K562 (cell line): ENCODE data around the gene SNX9. TPM values are rescaled to one million over a fixed set of nuclear protein-coding genes. Genes with fewer than 3 reads are reported as not detected.

Source experiments
- BRD4 ChIP-seq: fragments of 200-600 bp; sonication (generic); IDR thresholded peaks from 2 replicates; pipeline ENCODE4 v1.6.1; 2017; ENCODE audit warnings: inconsistent platforms
- C11orf30 ChIP-seq: fragments of 450-650 bp; IDR thresholded peaks from 2 replicates; pipeline ENCODE4 v1.6.1; 2016; ENCODE audit warnings: low read depth, mild to moderate bottlenecking
- CXXC5 ChIP-seq: fragments of 250-450 bp; sonication (Bioruptor Pico); IDR thresholded peaks from 2 replicates; pipeline ENCODE4 v1.8.0; 2022; ENCODE audit warnings: inconsistent platforms, mild to moderate bottlenecking, moderate library complexity
- EP400 ChIP-seq: fragments of 450-650 bp; IDR thresholded peaks from 2 replicates; pipeline ENCODE4 v1.6.1; 2017; ENCODE audit warnings: antibody characterized with exemption, mild to moderate bottlenecking, moderate library complexity
- EWSR1 ChIP-seq: fragments of 450-650 bp; IDR thresholded peaks from 2 replicates; pipeline ENCODE4 v1.6.1; 2018; ENCODE audit warnings: borderline replicate concordance, mild to moderate bottlenecking, low read depth, moderate library complexity; ENCODE audit not compliant: partially characterized antibody
- FOXP4 ChIP-seq: sonication (generic); formaldehyde crosslinking; IDR thresholded peaks from 2 replicates; pipeline ENCODE4 v1.8.0; 2022; ENCODE audit warnings: mild to moderate bottlenecking, missing genetic modification reagents, borderline replicate concordance
- GABPB1 ChIP-seq: sonication (generic); formaldehyde crosslinking; IDR thresholded peaks from 2 replicates; pipeline ENCODE4 v1.8.0; 2022; ENCODE audit warnings: mild to moderate bottlenecking, missing genetic modification reagents
- IRF2 ChIP-seq: sonication (generic); formaldehyde crosslinking; IDR thresholded peaks from 2 replicates; pipeline ENCODE4 v1.8.1; 2022; ENCODE audit warnings: mild to moderate bottlenecking, missing genetic modification reagents
- MAFG ChIP-seq: fragments of 450-650 bp; conservative IDR thresholded peaks from 2 replicates; pipeline ENCODE4 v1.6.1; 2016; ENCODE audit warnings: missing genetic modification characterization, missing compliant biosample characterization
- MEIS2 ChIP-seq: fragments of 450-650 bp; IDR thresholded peaks from 2 replicates; pipeline ENCODE4 v1.6.1; 2014; ENCODE audit warnings: mild to moderate bottlenecking; ENCODE audit not compliant: partially characterized antibody
- MXI1 ChIP-seq: IDR thresholded peaks from 2 replicates; pipeline ENCODE4 v1.6.1; 2011; ENCODE audit warnings: low read depth, mild to moderate bottlenecking, improper control_type of control experiment, low read length
- NONO ChIP-seq, 2 experiments: fragments of 200-400 bp in 1 of 2; fragments of 450-650 bp in 1 of 2; formaldehyde crosslinking in 1 of 2; IDR thresholded peaks; 2 replicates each; pipeline ENCODE4 v1.6.1; 2017; ENCODE audit warnings: low read depth in 2 of 2, mild to moderate bottlenecking in 2 of 2, moderate library complexity in 2 of 2, low read length in 1 of 2
- TCF7L2 ChIP-seq: fragments of 150-350 bp; IDR thresholded peaks from 2 replicates; pipeline ENCODE4 v1.6.1; 2016; ENCODE audit warnings: low read depth, mild to moderate bottlenecking, low read length, moderate library complexity
- ZNF316 ChIP-seq: fragments of 450-650 bp; IDR thresholded peaks from 2 replicates; pipeline ENCODE4 v1.6.1; 2016
- ZNF589 ChIP-seq: fragments of 200-800 bp; sonication (Bioruptor generic); IDR thresholded peaks from 2 replicates; pipeline ENCODE4 v1.6.1; 2016; ENCODE audit warnings: low read depth, missing genetic modification characterization, missing compliant biosample characterization
- ZNF830 ChIP-seq: fragments of 250-450 bp; sonication (Bioruptor Pico); IDR thresholded peaks from 2 replicates; pipeline ENCODE4 v1.5.0; 2021; ENCODE audit warnings: mild to moderate bottlenecking
- polyA plus RNA-seq, 8 experiments: library from polyadenylated mRNA; depleted of rRNA in 4 of 8; stranded (reverse) in 5 of 8; unstranded in 3 of 8; fragments of >200 nt; fragmentation: Nextera tagmentation in 2 of 8; fragmentation: Illumina TruSeq in 1 of 8; extraction: Ambion mirVana in 2 of 8; extraction: Trizol in 1 of 8; gene quantifications; 2 replicates each; pipeline versions ENCODE4 v1.2.1 to v1.2.3, GENCODE V29; 2011 to 2014; ENCODE audit warnings: inconsistent platforms in 1 of 8, missing spikeins in 1 of 8
- total RNA-seq, 7 experiments: library from RNA; depleted of rRNA in 6 of 7; stranded (reverse); fragments of >200 nt in 6 of 7; fragmentation: Illumina TruSeq in 2 of 7; extraction: Trizol in 2 of 7; gene quantifications; 2 replicates each; pipeline versions ENCODE4 v1.2.1 to v1.2.3, GENCODE V29; 2011 to 2021; ENCODE audit warnings: low replicate concordance in 1 of 7
- TF ChIP-seq, protein P1 (sequence below): sonication (generic); IDR thresholded peaks from 2 replicates; pipeline ENCODE4 v1.6.1; 2016
- TF ChIP-seq, protein P2 (sequence below), 2 experiments: fragments of 450-650 bp in 1 of 2; sonication (generic) in 1 of 2; formaldehyde crosslinking; conservative IDR thresholded peaks; 2 replicates each; pipeline versions ENCODE4 v1.4.0 to v1.8.1; 2020 to 2022; ENCODE audit warnings: mild to moderate bottlenecking in 1 of 2, missing genetic modification reagents in 1 of 2
- TF ChIP-seq, protein P3 (sequence below): sonication (generic); formaldehyde crosslinking; IDR thresholded peaks from 2 replicates; pipeline ENCODE4 v1.5.0; 2020; ENCODE audit warnings: missing genetic modification reagents
- TF ChIP-seq, protein P4 (sequence below): fragments of 450-650 bp; IDR thresholded peaks from 2 replicates; pipeline ENCODE4 v1.6.1; 2016
- TF ChIP-seq, protein P5 (sequence below): IDR thresholded peaks from 2 replicates; pipeline ENCODE4 v1.6.1; 2011; ENCODE audit warnings: borderline replicate concordance, low read depth, mild to moderate bottlenecking, moderate library complexity, low read length; ENCODE audit not compliant: insufficient read depth, poor library complexity, severe bottlenecking

The SNX9 gene
- total and polyA plus RNA-seq, 9 of the 15 experiments (the other 6 are each of a cell fraction or from before 2014, with no cell fraction given), result 6.0 to 81.7 (median 57.1) TPM

DNA sequence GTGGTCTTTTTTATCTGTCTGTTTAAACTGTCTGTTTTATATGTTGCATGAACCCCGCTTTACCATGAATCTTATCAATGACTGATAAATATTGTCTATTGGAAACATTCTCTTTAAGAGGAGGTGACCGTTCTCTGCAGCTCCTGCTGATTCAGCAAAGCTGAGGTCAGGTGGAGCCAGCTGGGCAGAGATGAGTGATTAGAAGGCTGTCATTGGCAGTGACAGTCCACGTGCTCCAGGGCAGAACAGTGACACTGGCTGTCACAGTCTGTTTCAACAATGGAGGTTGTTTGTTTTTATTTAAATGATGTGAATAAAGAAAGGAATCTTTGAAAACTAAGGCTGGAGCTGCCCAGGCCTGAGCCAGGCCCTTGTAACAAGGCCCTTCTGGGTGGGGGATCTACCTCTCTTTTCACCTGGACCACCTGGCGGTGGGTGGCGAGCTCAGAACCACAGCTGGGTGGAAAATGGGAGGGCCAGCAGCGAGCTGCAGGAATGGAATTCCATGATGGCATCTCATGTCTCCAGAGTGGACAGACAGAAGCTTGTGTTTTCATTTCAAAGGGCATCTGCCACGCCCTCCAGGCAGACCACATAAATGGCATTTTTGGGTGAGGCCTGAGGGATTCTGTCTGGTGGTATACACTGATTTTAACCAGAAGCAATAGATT is 171.2 kb downstream of the SNX9 start (continued):
- TF ChIP-seq ZNF589 (CRISPR knock-in tag), result no peak
- TF ChIP-seq FOXP4 (CRISPR knock-in tag), result no peak
- TF ChIP-seq, protein P1, sequence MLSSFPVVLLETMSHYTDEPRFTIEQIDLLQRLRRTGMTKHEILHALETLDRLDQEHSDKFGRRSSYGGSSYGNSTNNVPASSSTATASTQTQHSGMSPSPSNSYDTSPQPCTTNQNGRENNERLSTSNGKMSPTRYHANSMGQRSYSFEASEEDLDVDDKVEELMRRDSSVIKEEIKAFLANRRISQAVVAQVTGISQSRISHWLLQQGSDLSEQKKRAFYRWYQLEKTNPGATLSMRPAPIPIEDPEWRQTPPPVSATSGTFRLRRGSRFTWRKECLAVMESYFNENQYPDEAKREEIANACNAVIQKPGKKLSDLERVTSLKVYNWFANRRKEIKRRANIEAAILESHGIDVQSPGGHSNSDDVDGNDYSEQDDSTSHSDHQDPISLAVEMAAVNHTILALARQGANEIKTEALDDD, result no peak
- peak; percentile 83 for TF ChIP-seq MAFG (tag)
- no peak for TF ChIP-seq TCF7L2
- TF ChIP-seq MEIS2, result peak; percentile 46
- TF ChIP-seq, protein P2, sequence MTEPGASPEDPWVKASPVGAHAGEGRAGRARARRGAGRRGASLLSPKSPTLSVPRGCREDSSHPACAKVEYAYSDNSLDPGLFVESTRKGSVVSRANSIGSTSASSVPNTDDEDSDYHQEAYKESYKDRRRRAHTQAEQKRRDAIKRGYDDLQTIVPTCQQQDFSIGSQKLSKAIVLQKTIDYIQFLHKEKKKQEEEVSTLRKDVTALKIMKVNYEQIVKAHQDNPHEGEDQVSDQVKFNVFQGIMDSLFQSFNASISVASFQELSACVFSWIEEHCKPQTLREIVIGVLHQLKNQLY (CRISPR knock-in tag; conservative IDR thresholded peaks at IDR 0.05), result no peak
- no peak for TF ChIP-seq CXXC5 (CRISPR knock-in tag)
- TF ChIP-seq, protein P3, sequence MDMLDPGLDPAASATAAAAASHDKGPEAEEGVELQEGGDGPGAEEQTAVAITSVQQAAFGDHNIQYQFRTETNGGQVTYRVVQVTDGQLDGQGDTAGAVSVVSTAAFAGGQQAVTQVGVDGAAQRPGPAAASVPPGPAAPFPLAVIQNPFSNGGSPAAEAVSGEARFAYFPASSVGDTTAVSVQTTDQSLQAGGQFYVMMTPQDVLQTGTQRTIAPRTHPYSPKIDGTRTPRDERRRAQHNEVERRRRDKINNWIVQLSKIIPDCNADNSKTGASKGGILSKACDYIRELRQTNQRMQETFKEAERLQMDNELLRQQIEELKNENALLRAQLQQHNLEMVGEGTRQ, result peak; percentile 49; the same call in 1 of the 2 replicates
- TF ChIP-seq, protein P4, sequence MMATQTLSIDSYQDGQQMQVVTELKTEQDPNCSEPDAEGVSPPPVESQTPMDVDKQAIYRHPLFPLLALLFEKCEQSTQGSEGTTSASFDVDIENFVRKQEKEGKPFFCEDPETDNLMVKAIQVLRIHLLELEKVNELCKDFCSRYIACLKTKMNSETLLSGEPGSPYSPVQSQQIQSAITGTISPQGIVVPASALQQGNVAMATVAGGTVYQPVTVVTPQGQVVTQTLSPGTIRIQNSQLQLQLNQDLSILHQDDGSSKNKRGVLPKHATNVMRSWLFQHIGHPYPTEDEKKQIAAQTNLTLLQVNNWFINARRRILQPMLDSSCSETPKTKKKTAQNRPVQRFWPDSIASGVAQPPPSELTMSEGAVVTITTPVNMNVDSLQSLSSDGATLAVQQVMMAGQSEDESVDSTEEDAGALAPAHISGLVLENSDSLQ, result no peak
- peak; percentile 90 for TF ChIP-seq ZNF316
- no peak for TF ChIP-seq EP400
- TF ChIP-seq, protein P5, sequence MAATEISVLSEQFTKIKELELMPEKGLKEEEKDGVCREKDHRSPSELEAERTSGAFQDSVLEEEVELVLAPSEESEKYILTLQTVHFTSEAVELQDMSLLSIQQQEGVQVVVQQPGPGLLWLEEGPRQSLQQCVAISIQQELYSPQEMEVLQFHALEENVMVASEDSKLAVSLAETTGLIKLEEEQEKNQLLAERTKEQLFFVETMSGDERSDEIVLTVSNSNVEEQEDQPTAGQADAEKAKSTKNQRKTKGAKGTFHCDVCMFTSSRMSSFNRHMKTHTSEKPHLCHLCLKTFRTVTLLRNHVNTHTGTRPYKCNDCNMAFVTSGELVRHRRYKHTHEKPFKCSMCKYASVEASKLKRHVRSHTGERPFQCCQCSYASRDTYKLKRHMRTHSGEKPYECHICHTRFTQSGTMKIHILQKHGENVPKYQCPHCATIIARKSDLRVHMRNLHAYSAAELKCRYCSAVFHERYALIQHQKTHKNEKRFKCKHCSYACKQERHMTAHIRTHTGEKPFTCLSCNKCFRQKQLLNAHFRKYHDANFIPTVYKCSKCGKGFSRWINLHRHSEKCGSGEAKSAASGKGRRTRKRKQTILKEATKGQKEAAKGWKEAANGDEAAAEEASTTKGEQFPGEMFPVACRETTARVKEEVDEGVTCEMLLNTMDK, result no peak
- no peak for TF ChIP-seq MXI1
- peak; percentile 85 for TF ChIP-seq C11orf30
- TF ChIP-seq EWSR1, result no peak
- TF ChIP-seq GABPB1 (CRISPR knock-in tag), result no peak
- no peak for TF ChIP-seq ZNF830
- TF ChIP-seq BRD4, result no peak
- no peak for TF ChIP-seq IRF2 (CRISPR knock-in tag)
- no peak for TF ChIP-seq NONO (IDR thresholded peaks at IDR 0.05; ENCODE audit: low read depth in 2 of 2, low read length in 1 of 2)
